Raji (cell line): ENCODE measurements around the gene CEL.

Source experiments
- POLR2A ChIP-seq: IDR thresholded peaks from 2 replicates; pipeline ENCODE4 v1.6.1; 2011; ENCODE audit warnings: low read depth, low read length, control low read depth; ENCODE audit not compliant: insufficient read depth

The CEL gene

DNA sequence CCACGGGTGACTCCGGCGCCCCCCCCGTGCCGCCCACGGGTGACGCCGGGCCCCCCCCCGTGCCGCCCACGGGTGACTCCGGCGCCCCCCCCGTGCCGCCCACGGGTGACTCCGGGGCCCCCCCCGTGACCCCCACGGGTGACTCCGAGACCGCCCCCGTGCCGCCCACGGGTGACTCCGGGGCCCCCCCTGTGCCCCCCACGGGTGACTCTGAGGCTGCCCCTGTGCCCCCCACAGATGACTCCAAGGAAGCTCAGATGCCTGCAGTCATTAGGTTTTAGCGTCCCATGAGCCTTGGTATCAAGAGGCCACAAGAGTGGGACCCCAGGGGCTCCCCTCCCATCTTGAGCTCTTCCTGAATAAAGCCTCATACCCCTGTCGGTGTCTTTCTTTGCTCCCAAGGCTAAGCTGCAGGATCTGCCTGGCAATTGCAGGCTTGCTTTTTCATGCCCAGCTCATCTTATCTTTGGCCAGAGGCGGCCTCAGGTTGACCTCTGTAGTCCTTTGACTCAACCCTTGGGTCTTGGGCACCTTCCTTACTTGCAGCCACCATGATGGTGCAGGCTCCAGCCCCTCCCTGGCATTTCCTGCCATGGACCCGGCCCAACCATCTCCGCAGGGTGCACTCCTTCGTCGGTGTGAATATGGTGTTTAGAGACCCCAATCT lies 9.8 kb downstream of the CEL start:
- TF ChIP-seq POLR2A = no peak

DNA sequence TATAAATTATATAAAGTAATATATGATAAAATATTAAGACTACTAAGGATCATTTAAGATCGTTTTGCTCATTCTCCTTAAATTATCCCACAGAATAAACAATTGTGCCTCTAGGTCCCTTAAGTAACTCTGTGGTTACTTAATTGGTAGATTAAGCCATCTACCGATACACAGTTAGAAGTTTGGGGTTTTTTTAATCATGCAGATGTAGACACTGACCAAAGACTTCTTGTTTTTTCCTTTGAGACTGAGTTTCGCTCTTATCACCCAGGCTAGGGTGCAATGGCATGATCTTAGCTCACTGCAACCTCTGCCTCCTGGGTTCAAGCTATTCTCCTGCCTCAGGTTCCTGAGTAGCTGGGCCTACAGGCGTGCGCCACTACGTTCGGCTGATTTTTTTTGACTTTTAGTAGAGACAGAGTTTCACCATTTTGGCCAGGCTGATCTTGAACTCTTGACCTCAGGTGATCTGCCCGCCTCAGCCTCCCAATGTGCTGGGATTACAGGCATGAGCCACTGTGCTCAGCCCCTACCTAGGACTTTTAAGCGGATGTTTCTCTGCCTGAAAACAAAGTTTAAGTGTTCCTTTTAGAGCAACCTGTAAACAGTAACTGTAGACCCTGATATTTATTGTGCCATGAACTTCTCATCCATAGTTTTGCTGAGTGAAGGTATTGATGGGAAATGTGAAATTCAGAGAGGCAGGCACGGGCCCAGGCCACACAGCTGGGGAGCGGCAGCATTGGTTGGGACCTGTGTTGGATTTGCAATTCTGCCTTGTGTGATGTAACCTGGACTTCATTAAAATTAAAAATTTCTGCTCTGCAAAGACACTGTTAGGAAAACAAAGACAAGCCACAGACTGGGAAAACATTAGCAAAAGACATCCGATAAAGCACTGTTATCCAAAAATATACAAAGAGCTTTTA lies 11.6 kb downstream of the CEL start:
- no peak for TF ChIP-seq POLR2A

DNA sequence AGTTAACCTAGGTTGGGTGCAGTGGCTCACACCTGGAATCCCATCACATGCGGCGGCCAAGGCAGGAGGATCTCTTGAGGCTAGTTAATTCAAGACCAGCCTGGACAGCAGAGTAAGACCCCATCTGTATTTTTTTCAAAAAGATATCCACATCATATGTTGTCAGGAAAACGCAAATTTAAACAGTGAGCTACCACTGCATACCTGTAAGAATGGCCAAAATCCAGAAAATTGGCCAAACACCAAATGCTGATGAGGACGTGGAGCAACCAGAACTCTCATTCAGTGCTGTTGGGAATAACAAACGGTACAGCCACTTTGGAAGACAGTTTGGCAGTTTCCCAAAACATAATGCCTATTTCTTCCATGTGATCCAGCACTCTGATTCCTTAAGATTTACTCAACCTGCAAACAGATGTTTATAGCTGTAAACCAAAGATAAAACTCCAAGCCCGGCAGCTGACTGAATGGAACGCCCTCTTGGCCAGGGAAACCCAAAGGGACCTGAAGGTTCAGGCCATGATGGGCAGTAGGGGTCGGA lies 12.4 kb downstream of the CEL start:
- no peak for TF ChIP-seq POLR2A

DNA sequence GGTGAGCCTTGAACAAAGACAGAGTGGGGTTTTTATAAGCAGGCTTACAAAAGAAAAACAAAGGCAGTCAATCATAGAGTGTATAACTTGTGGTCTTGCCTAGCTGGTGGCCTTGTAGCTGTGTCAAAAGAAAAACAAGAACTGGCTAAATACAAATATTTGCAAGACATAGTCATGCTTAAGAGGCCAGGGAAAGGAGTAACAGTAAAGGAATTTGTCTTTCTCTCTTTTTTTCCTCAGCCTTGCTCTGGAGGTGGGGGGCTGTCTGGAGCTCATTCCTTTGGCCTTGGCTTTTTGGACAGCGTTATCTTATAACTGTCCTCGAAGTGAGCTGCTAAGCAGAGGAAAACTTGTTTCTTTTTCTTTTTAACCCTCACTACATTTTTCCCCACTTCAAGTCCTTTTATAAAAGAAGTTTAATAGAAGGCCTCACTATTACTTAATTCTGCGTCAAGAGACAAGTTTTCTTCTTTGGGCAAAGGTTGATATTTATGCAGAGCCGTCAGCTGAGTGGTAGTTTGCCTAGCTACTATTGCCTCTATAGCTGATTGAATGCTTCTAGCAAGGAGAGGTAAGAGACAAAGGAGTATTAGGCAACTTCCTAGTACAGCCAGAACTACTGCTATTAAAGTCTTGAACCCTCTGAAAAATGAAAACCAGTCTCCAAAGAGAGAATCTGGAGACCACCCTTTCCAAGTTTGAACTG lies 14.3 kb downstream of the CEL start:
- TF ChIP-seq POLR2A = no peak

DNA sequence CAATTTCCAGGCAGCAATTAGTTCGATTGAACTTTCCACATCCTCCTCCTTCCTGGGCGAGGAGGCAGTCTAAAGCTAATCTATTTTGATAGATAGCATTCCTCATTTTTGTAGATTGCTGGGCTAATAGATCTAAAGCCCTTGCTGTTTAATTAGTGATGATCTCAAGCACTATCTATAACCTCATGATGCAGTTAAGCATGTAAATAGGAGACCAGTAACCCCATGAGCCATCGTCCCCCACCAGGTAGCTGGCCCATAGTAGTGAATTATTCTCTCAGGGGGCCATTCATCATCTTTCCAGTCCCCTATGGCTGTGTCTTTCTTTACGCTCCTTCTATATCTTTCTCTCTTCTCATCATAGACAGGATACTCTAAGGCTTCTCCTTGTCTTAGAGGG lies 14.9 kb downstream of the CEL start:
- TF ChIP-seq POLR2A = no peak

DNA sequence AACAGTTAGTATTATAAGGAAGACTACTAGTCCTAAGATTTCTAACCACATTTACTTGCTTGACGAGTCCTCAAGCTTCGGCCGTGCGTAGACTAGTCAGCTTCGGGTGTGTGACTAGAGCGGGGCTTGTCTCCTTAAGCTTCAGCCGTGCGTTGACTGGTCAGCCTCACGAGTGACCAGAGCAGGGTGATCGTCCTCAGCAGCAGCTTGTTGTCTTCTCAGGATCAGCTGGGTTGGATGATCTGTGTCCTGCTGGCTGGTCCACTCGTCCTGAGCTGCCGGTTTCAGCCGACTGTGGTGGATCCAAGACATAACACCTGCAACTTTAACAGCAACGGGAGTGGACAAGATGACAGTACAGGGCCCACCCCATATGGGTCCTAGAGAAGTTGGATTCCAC lies 16.7 kb downstream of the CEL start:
- TF ChIP-seq POLR2A = no peak

DNA sequence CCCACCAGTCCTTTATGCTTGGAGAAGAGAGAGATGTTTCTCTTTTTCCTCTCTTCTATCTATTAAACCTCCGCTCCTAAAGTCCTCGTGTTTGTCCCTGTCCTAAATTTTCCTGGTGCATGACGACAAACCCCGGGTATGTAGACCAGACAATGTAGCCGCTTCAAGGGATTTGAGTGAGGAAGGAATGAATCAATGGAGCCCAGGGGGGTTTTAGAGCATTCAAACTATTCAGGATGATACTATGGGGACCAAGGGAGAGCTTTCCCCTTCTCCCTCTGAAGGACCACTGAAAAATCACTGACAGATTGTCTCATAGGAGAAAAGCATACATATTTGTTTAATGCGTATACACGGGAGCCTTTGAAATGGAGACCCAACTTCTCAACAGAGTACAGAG lies 18.4 kb downstream of the CEL start:
- TF ChIP-seq POLR2A = no peak

DNA sequence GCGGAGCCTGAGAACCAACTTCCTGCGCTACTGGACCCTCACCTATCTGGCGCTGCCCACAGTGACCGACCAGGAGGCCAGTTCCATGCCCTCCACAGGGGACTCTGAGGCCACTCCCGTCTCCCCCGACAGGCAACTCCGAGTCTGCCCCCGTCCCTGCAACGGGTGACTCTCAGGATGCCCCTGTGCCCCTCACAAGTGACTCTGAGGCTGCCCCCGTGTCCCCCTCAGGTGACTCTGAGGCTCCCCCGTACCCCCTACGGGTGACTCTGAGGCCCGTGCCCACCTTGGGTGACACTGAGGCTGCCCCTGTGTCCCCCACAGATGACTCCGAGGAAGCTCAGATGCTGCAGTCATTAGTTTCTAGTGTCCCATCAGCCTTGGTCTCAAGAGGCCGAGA lies 25.1 kb downstream of the CEL start:
- TF ChIP-seq POLR2A = no peak

DNA sequence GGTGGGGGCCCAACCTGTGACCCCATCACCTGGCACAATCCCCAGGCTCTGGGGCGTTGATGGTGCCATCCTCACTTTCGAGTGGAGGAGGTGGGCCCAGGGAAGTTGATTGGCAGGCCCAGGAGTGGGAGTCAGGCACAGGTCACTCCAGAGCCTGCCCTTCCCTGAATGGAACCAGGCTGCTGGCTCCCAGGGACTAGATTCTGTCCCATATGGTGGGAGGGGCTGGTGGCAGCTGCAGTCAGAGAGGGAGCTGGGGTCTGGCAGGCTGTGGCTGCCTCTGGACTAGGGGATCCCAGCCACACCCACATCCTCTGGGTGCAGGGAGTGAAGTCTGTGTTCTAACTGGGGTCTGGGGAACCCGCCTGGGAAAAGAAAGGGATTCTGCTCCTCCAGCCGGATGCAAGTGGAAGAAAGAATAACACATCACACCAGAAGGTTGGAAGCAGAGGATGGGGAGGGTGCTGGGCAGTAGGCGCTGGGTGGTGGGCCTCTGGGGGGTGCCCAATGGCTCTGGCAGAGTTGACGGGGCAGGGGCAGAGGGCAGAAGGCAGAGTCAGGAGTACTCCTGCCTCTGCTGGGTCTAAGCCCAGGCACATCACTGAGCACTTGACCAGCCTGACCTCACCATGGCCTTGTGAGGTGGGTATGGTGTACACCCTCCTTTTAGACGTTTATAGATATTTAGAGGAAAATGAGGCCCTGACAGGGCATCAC lies 25.8 kb downstream of the CEL start:
- TF ChIP-seq POLR2A = no peak

DNA sequence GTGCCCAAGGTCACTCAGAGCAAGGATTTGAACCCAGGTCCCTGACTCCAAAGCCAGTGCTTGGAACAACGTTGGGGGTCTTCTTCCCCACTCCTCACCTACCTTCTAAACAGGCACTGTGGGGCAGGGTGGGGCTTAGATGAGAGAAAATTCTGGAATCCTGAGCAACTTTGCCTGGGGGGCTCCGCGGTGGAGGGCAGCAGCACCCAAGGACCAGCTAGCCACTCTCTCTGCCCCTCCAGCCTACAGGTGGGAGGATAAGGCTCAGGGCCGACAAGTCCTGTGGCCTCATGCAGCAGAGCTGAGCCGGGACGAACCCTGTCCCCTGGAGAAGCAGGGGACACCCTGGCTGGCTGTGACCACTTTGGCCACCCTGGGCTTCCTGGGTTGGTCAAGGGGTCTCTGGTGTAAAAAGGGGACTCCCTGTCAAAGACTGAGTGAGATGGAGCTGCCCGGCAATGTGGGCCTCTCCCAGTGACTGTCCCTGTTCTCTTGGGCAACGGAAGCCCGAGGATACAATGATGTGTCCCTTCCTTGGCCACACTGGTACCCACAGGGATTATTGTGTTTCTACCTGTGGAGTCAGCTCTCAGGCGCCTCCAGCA lies 26.5 kb downstream of the CEL start:
- no peak for TF ChIP-seq POLR2A

DNA sequence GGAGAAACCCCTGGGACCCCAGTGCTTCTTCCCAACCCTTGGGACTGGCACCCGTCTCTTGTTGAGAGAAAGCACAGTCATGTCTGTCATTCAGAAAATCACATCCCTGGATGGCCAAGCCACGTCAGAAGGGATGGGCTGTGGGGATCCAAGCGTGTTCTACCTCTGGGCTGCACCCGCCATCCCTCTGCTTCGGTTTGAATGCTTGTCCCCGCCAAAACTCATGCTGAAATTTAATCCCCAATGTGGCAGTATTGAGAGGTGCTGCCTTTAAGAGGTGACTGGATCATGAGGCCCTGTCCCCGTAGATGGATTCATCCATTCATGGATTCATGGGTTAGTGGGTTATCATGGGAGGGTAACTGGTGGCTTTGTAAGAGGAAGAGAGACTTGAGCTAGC lies 27.0 kb downstream of the CEL start:
- TF ChIP-seq POLR2A = no peak

DNA sequence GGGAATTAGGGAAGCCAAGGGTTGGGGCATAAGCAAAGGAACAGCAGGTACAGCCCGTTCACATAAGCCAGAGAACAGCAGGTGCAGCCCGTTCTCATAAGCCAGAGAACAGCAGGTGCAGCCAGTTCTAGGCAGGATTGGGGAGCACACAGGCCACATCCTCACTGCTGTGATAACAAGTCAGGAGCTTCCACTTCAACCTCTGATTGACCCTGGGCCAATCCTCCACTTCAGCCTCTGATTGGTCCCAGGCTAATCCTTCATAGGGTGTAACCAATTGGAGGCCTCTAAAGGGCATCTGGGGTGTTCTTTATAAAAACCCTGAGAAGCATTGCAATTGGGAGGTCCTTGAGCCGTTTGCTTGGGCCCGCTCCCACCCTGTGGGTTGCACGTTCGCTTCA lies 27.5 kb downstream of the CEL start:
- no peak for TF ChIP-seq POLR2A

DNA sequence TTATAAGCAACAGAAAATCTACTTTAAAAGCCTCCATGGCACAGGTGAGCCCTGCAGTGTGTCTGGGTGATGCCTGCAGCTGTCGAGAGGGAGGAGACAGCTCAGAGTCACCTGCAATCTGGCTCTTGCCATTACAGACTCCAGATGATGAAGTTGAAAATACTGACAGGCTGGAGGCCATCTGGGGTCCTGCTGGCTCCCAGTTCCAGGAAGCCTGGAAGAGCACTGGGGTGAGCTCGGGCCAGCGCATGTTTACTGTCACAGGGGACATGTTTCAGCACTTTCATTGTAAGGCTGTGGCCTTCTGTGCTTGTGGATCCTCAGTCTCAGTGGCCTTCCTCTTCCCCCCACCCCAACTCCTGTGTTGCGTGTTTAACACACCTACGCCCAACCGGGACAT lies 28.4 kb downstream of the CEL start:
- no peak for TF ChIP-seq POLR2A

DNA sequence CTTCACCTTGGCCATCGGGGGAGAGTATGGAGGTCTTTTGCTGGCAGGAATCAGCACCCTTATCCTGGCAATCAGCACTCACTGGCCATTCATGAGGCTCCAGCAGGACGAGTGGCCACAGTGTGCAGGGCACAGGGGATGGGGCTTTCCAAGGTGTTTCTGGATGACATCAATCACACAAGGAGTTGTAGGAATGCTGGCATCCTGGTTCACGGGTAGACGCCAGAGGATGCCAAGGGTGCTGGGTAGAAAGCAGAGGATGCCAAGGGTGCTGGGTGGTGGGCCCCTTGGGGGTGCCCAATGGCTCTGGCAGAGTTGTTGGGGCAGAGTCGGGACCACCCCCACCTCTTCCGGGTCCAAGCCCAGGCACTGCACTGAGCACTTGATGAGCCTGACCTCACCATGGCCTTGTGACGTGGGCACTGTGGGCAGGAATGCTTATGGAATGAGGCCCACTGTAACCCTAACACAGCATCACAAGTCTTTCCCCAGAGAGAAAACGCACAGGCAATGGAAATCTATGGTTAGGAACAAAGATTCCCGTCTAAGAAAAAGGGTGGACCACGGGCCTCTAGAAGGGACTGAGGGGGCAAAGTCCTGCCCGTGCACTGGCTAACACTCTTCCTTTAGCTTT lies 29.1 kb downstream of the CEL start:
- TF ChIP-seq POLR2A = no peak
